ENCODE results near the gene SCGN. TPM values are rescaled to one million over a fixed set of nuclear protein-coding genes. Genes with fewer than 3 reads are reported as not detected.

Gene SCGN
- total and polyA plus RNA-seq, 2 of the 4 experiments (the other 2 are of a cell fraction): not detected

DNA sequence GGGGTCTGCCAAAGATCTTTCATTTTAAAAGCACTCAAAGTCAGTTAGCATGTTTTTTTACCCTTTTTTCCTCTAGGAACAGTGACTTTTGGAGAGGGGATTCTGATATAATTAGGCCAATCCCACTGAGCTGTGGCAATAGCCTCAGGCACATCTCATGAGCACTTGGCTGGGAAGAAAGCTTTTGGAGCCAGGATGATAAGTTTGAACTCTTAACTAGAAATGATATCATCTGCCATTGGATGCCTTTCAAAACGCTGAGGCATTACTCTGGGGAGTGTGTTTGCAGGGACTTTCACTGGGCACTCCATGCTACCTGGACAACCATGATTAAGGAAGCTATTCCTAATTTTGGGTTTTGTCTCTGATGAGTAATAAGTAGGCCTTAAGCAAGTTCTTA lies 3.7 kb downstream of the SCGN start:
- in situ Hi-C loops (cut with MboI; ENCODE audit: low sequenced_read_pairs): no loop called here
- H2AK9ac ChIP-seq (replicated peaks; ENCODE audit: low read depth, low read length, poor library complexity): no peak overlapping the region
- no peak overlapping the region for H2BK20ac ChIP-seq (ENCODE audit: low read depth, low read length)
- H3K4me1 ChIP-seq (ENCODE audit: control insufficient read depth, insufficient read depth, low read length): no peaks in the 10 kb centered on the region
- H2BK15ac ChIP-seq (ENCODE audit: low read depth, low read length): no peak overlapping the region
- no peaks in the 10 kb centered on the region for H3K9me1 ChIP-seq (ENCODE audit: insufficient read depth, low read length)
- intact Hi-C loops (cut with micrococcal nuclease): no loop called here
- dilution Hi-C loops (cut with HindIII; ENCODE audit: low sequenced_read_pairs, unreplicated experiment): no loop called here
- no peak overlapping the region for H4K91ac ChIP-seq (ENCODE audit: insufficient read depth, low read depth, low read length)
- H3K27ac ChIP-seq (ENCODE audit: insufficient read depth, low read length): no peak overlapping the region
- no peak overlapping the region for H3K14ac ChIP-seq (replicated peaks; ENCODE audit: low read depth, low read length)
- H3K18ac ChIP-seq (ENCODE audit: low read depth, low read length): no peak overlapping the region
- no peak overlapping the region for H3K23ac ChIP-seq (ENCODE audit: low read depth, low read length)
- H3K27me3 ChIP-seq (ENCODE audit: control insufficient read depth, insufficient read depth, low read length): no peaks in the 10 kb centered on the region
- no TSS peak for BruUV-seq (replicated peaks)
- no peaks in the 10 kb centered on the region for H3K36me3 ChIP-seq (ENCODE audit: control insufficient read depth, insufficient read depth, low read length)
- DNase-seq (no peak), ATAC-seq (ENCODE audit: low read depth) (no peak)
- no peak overlapping the region for H2BK120ac ChIP-seq (ENCODE audit: low read depth, low read length)
- ChIA-PET POLR2A (ENCODE audit: unreplicated experiment) (no interaction called here), CTCF (interaction anchor here (0.6 kb wide), 1 partner anchor 393 kb away, joined by 3 read pairs; no protein-coding TSS in a partner anchor)
- no peak overlapping the region for H2AFZ ChIP-seq (replicated peaks; ENCODE audit: low read length, poor library complexity)
- H3K9me3 ChIP-seq (ENCODE audit: control insufficient read depth, insufficient read depth, low read length): no peaks in the 10 kb centered on the region
- H2BK5ac ChIP-seq (ENCODE audit: low read depth, low read length, poor library complexity, severe bottlenecking): no peak overlapping the region
- WGBS, 2 experiments (ENCODE audit: extremely low coverage in 2 of 2, insufficient read length in 1 of 2): no CpG with 5 or more reads among the region's 1 CpG
- H3K79me1 ChIP-seq (ENCODE audit: low read depth in 1 of 2, low read length in 2 of 2): no peaks in the 10 kb centered on the region
- no peak overlapping the region for H2AK5ac ChIP-seq (ENCODE audit: low read depth, low read length)
- no peak overlapping the region for H3K56ac ChIP-seq (ENCODE audit: extremely low read depth, insufficient read depth, low read length)
- no peak overlapping the region for H3K4me3 ChIP-seq (ENCODE audit: insufficient read depth, low read depth, low read length)
- TF ChIP-seq RCOR1 (IDR thresholded peaks at IDR 0.05; ENCODE audit: insufficient replicate concordance, low read length) (no peak), BHLHE40 (IDR thresholded peaks at IDR 0.05; ENCODE audit: low read depth, low read length) (no peak), MAFK (IDR thresholded peaks at IDR 0.05; ENCODE audit: low read depth, low read length) (no peak), RFX5 (IDR thresholded peaks at IDR 0.05; ENCODE audit: low read depth, low read length) (no peak), NFE2L2 (IDR thresholded peaks at IDR 0.05; ENCODE audit: low read depth, low read length) (no peak), FOS (IDR thresholded peaks at IDR 0.05; ENCODE audit: low read depth, low read length) (no peak), SMC3 (IDR thresholded peaks at IDR 0.05; ENCODE audit: low read depth, low read length) (no peak), MAZ (IDR thresholded peaks at IDR 0.05; ENCODE audit: borderline replicate concordance, low read depth, low read length) (no peak), USF2 (IDR thresholded peaks at IDR 0.05; ENCODE audit: low read depth, low read length) (no peak), RAD21 (IDR thresholded peaks at IDR 0.05; ENCODE audit: low read length) (no peak), POLR2A (IDR thresholded peaks at IDR 0.05; ENCODE audit: low read depth, low read length) (no peak), CEBPB (IDR thresholded peaks at IDR 0.05; ENCODE audit: low read depth, low read length) (no peak)
- TF ChIP-seq, protein P1, sequence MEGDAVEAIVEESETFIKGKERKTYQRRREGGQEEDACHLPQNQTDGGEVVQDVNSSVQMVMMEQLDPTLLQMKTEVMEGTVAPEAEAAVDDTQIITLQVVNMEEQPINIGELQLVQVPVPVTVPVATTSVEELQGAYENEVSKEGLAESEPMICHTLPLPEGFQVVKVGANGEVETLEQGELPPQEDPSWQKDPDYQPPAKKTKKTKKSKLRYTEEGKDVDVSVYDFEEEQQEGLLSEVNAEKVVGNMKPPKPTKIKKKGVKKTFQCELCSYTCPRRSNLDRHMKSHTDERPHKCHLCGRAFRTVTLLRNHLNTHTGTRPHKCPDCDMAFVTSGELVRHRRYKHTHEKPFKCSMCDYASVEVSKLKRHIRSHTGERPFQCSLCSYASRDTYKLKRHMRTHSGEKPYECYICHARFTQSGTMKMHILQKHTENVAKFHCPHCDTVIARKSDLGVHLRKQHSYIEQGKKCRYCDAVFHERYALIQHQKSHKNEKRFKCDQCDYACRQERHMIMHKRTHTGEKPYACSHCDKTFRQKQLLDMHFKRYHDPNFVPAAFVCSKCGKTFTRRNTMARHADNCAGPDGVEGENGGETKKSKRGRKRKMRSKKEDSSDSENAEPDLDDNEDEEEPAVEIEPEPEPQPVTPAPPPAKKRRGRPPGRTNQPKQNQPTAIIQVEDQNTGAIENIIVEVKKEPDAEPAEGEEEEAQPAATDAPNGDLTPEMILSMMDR (conservative IDR thresholded peaks at IDR 0.05; ENCODE audit: low read depth, low read length): no peak
- H3K9ac ChIP-seq (ENCODE audit: low read depth, low read length): no peak overlapping the region
- no peak overlapping the region for H4K8ac ChIP-seq (ENCODE audit: low read depth in 2 of 2, low read length in 2 of 2)
- H4K5ac ChIP-seq (ENCODE audit: low read depth, low read length): no peak overlapping the region
- no peaks in the 10 kb centered on the region for H4K20me1 ChIP-seq (ENCODE audit: insufficient read depth, low read length)
- no peak overlapping the region for H3K4ac ChIP-seq (ENCODE audit: low read depth, low read length)
- no peak overlapping the region for H3K4me2 ChIP-seq (ENCODE audit: low read depth, low read length)
